Peyer's patch (tissue), 4 donors: ENCODE results near the gene TOM1L1.

Experiments
- CTCF ChIP-seq, 6 experiments: fragments of 450-650 bp in 4 of 6; fragments of 200-600 bp in 2 of 6; sonication (generic) in 1 of 6; IDR thresholded peaks; one replicate each; pipeline ENCODE4 v1.5.1; 2017 to 2019; ENCODE audit warnings: antibody characterized with exemption in 6 of 6, mild to moderate bottlenecking in 3 of 6, moderate library complexity in 1 of 6
- POLR2A ChIP-seq, 2 donors: fragments of 450-650 bp; IDR thresholded peaks; one replicate each; pipeline ENCODE4 v1.5.1; 2017; ENCODE audit warnings: antibody characterized with exemption in 2 of 2, mild to moderate bottlenecking in 2 of 2, moderate library complexity in 2 of 2

DNA sequence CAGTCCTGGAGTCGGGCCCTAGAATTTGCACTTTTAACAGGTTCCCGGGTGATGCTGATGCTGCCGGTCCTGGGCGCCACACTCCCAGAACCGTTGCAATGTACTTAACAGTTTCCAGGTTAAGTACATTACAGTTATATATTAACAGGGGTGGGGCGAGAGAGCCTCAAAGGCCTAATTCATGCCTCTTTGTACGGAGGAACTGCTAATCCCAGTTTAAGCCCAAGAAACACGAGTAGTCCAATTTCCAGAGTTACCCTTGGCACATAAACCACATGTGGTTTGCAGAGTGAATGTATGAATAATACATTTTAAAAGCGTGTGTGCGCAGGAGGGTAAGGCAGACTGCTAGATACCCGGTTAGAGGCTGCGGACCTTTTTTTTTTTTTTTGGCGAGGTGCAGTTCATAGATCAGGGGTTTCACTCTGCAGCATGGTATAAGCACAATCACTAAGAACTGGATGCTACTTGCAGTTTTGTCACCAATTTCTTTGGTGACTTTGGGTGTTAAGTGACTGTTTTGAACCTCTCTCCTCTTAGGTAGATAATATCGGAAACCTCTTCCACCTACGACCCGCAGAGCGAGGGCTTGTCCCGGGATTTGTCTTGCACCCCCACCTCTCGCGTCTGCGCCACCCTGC, 67.1 kb downstream of the TOM1L1 start:
- TF ChIP-seq CTCF (IDR thresholded peaks at IDR 0.05): peak in 2 of 6 experiments; percentile 30 to 43
- no peak for TF ChIP-seq POLR2A (IDR thresholded peaks at IDR 0.05)
